HG02642 (cell line): ENCODE measurements around the gene CCDC7.
"Not testable (repeated sequence)": the region's sequence is repeated elsewhere in the genome, so short reads cannot be mapped to it uniquely, and the experiment has no call there.

Source experiments
- ATAC-seq: cut with Tn5 transposase; IDR thresholded peaks from one replicate; pipeline ENCODE4 v1.9.1; 2021; ENCODE audit warnings: mild to moderate bottlenecking; ENCODE audit not compliant: unreplicated experiment, poor library complexity

CCDC7 gene

GRCh38 chr10:32540691-32541470, 94.9 kb downstream of the CCDC7 start:
- ATAC-seq: no peak

GRCh38 chr10:32548208-32548607, 102.3 kb downstream of the CCDC7 start:
- no peak for ATAC-seq

GRCh38 chr10:32556783-32557395, 110.9 kb downstream of the CCDC7 start:
- no peak for ATAC-seq

- not testable (repeated sequence) for ATAC-seq
Observed at GRCh38 chr10:32562695-32563094, 116.8 kb downstream of the CCDC7 start.

GRCh38 chr10:32577448-32577847, 131.5 kb downstream of the CCDC7 start:
- ATAC-seq: no peak

- no peak for ATAC-seq
Observed at GRCh38 chr10:32582946-32583345, 137.0 kb downstream of the CCDC7 start.

GRCh38 chr10:32598022-32598421, 152.1 kb downstream of the CCDC7 start:
- not testable (repeated sequence) for ATAC-seq

GRCh38 chr10:32600317-32600716, 154.4 kb downstream of the CCDC7 start:
- no peak for ATAC-seq

- not testable (repeated sequence) for ATAC-seq
Observed at GRCh38 chr10:32601562-32601961, 155.6 kb downstream of the CCDC7 start.

- no peak for ATAC-seq
Observed at GRCh38 chr10:32605787-32606186, 159.8 kb downstream of the CCDC7 start.

GRCh38 chr10:32610543-32610942, 164.6 kb downstream of the CCDC7 start:
- not testable (repeated sequence) for ATAC-seq

GRCh38 chr10:32616438-32616837, 170.5 kb downstream of the CCDC7 start:
- ATAC-seq: no peak

- no peak for ATAC-seq
Observed at GRCh38 chr10:32618482-32618881, 172.5 kb downstream of the CCDC7 start.

GRCh38 chr10:32621969-32622368, 176.0 kb downstream of the CCDC7 start:
- no peak for ATAC-seq

- ATAC-seq: no peak
Observed at GRCh38 chr10:32622409-32622808, 176.5 kb downstream of the CCDC7 start.

- no peak for ATAC-seq
Observed at GRCh38 chr10:32627183-32627582, 181.2 kb downstream of the CCDC7 start.

GRCh38 chr10:32629910-32630309, 184.0 kb downstream of the CCDC7 start:
- no peak for ATAC-seq

- no peak for ATAC-seq
Observed at GRCh38 chr10:32646535-32646934, 200.6 kb downstream of the CCDC7 start.

- peak; percentile 56 for ATAC-seq
Observed at GRCh38 chr10:32650246-32650655, 204.3 kb downstream of the CCDC7 start.

GRCh38 chr10:32657430-32657829, 211.5 kb downstream of the CCDC7 start:
- ATAC-seq: not testable (repeated sequence)

GRCh38 chr10:32661346-32661745, 215.4 kb downstream of the CCDC7 start:
- ATAC-seq: no peak
